Activated CD4-positive, alpha-beta T cell treated with anti-CD3 and anti-CD28 coated beads for 4 hours (primary cell): ENCODE results near the gene TNRC6B.

ENCODE experiments used
- DNase-seq, 2 donors: peaks; one replicate each; pipeline ENCODE4 v3.0.0-alpha.2; 2020

The TNRC6B gene

GRCh38 chr22:40243891-40244290 is 66.2 kb downstream of the TNRC6B start:
- no peak for DNase-seq

- DNase-seq, result no peak
These were observed 66.9 kb downstream of the TNRC6B start for GRCh38 chr22:40244586-40244985.

GRCh38 chr22:40247976-40248375 is 70.3 kb downstream of the TNRC6B start:
- peak; percentile 20 to 29 for DNase-seq

GRCh38 chr22:40249286-40249685 is 71.6 kb downstream of the TNRC6B start:
- no peak for DNase-seq

GRCh38 chr22:40250608-40251007 is 72.9 kb downstream of the TNRC6B start:
- DNase-seq, result no peak

- DNase-seq, result peak; percentile 20
These were observed 73.4 kb downstream of the TNRC6B start for GRCh38 chr22:40251106-40251505.

GRCh38 chr22:40252146-40252545 is 74.4 kb downstream of the TNRC6B start:
- DNase-seq, result no peak

- no peak for DNase-seq
These were observed 78.8 kb downstream of the TNRC6B start for GRCh38 chr22:40256516-40256915.

- no peak for DNase-seq
These were observed 80.3 kb downstream of the TNRC6B start for GRCh38 chr22:40258017-40258416.

GRCh38 chr22:40258501-40258915 is 80.8 kb downstream of the TNRC6B start:
- no peak for DNase-seq

- no peak for DNase-seq
These were observed 84.1 kb downstream of the TNRC6B start for GRCh38 chr22:40261783-40262182.

- no peak for DNase-seq
These were observed 85.5 kb downstream of the TNRC6B start for GRCh38 chr22:40263191-40263590.

GRCh38 chr22:40265783-40266182 is 88.1 kb downstream of the TNRC6B start:
- no peak for DNase-seq

- DNase-seq, result no peak
These were observed 92.3 kb downstream of the TNRC6B start for GRCh38 chr22:40270031-40270430.

GRCh38 chr22:40270748-40271373 is 93.1 kb downstream of the TNRC6B start:
- no peak for DNase-seq

GRCh38 chr22:40271440-40271839 is 93.7 kb downstream of the TNRC6B start:
- DNase-seq, result no peak

- no peak for DNase-seq
These were observed 95.6 kb downstream of the TNRC6B start for GRCh38 chr22:40273319-40273718.

- no peak for DNase-seq
These were observed 99.5 kb downstream of the TNRC6B start for GRCh38 chr22:40276996-40277823.

- DNase-seq, result no peak
These were observed 101.3 kb downstream of the TNRC6B start for GRCh38 chr22:40279017-40279416.

GRCh38 chr22:40281717-40282116 is 104.0 kb downstream of the TNRC6B start:
- DNase-seq, result no peak

GRCh38 chr22:40285513-40285912 is 107.8 kb downstream of the TNRC6B start:
- DNase-seq, result no peak

GRCh38 chr22:40289991-40290459 is 112.3 kb downstream of the TNRC6B start:
- DNase-seq, result peak; percentile 64

- no peak for DNase-seq
These were observed 112.8 kb downstream of the TNRC6B start for GRCh38 chr22:40290516-40290915.

- no peak for DNase-seq
These were observed 117.0 kb downstream of the TNRC6B start for GRCh38 chr22:40294696-40295095.
